PC-9 (cell line): ENCODE results near the gene C16orf82. TPM values are rescaled to one million over a fixed set of nuclear protein-coding genes. Genes with fewer than 3 reads are reported as not detected.
"Not testable (repeated sequence)": the region's sequence is repeated elsewhere in the genome, so short reads cannot be mapped to it uniquely, and the experiment has no call there.

Source experiments
- BruUV-seq: library from RNA; stranded (reverse); fragments of 400-500 nt; replicated peaks from 2 replicates; lab custom pipeline; 2021; lab: Mats Ljungman, UMichigan
- CTCF ChIA-PET: fragments of 300-600 bp; sonication (Branson Sonifier 250); formaldehyde crosslinking; loops from one replicate; lab custom pipeline; 2022; ENCODE audit warnings: antibody characterized with exemption; lab: Charles Lee
- POLR2A ChIA-PET: fragments of 300-600 bp; sonication (Branson Sonifier 250); formaldehyde crosslinking; loops from one replicate; lab custom pipeline; 2022; ENCODE audit warnings: antibody characterized with exemption; ENCODE audit not compliant: unreplicated experiment; lab: Charles Lee
- DNase-seq, 2 experiments: peaks; one replicate each; pipeline versions ENCODE4 v3.0.0 to v3.0.0-alpha.2; 2015 to 2022; ENCODE audit warnings: mixed read lengths in 1 of 2
- H2AFZ ChIP-seq: fragments of 200-600 bp; sonication (generic); 2 replicates; pipeline ENCODE4 v1.8.1; 2017; ENCODE audit warnings: antibody characterized with exemption
- H3F3A ChIP-seq: fragments of 200-600 bp; sonication (generic); 2 replicates; pipeline ENCODE4 v1.8.1; 2017; ENCODE audit warnings: antibody characterized with exemption, mild to moderate bottlenecking, low read depth; ENCODE audit not compliant: insufficient read depth
- H3K27ac ChIP-seq: fragments of 200-600 bp; sonication (generic); 2 replicates; pipeline ENCODE4 v1.6.1; 2016; ENCODE audit warnings: mixed run types
- H3K27me3 ChIP-seq: fragments of 200-600 bp; sonication (generic); 2 replicates; pipeline ENCODE4 v1.6.1; 2016; ENCODE audit warnings: low read depth, mixed run types; ENCODE audit not compliant: insufficient read depth
- H3K36me3 ChIP-seq: fragments of 200-600 bp; sonication (generic); 2 replicates; pipeline ENCODE4 v1.6.1; 2016; ENCODE audit warnings: low read depth, mixed run types
- H3K4me1 ChIP-seq: fragments of 200-600 bp; sonication (generic); replicated peaks from 2 replicates; pipeline ENCODE4 v1.6.1; 2016; ENCODE audit warnings: mixed run types; ENCODE audit not compliant: insufficient read depth
- H3K4me2 ChIP-seq: fragments of 200-600 bp; sonication (generic); 2 replicates; pipeline ENCODE4 v1.6.1; 2017; ENCODE audit warnings: mixed run types
- H3K4me3 ChIP-seq: fragments of 200-600 bp; sonication (generic); 2 replicates; pipeline ENCODE4 v1.6.1; 2016; ENCODE audit warnings: mixed run types
- H3K79me2 ChIP-seq: fragments of 200-600 bp; sonication (generic); 2 replicates; pipeline ENCODE4 v1.6.1; 2017; ENCODE audit warnings: low read depth, mixed run types
- H3K9me2 ChIP-seq: fragments of 200-600 bp; sonication (generic); 2 replicates; pipeline ENCODE4 v1.8.1; 2017; ENCODE audit warnings: mild to moderate bottlenecking; ENCODE audit not compliant: insufficient read depth
- H3K9me3 ChIP-seq: fragments of 200-600 bp; sonication (generic); 2 replicates; pipeline ENCODE4 v1.8.1; 2016; ENCODE audit warnings: low read depth; ENCODE audit not compliant: insufficient read depth
- H4K20me1 ChIP-seq: fragments of 200-600 bp; sonication (generic); 2 replicates; pipeline ENCODE4 v1.8.1; 2017; ENCODE audit not compliant: insufficient read depth
- CTCF ChIP-seq: fragments of 200-600 bp; sonication (generic); conservative IDR thresholded peaks from 2 replicates; pipeline ENCODE4 v1.6.1; 2017; ENCODE audit warnings: mixed run types, antibody characterized with exemption, mild to moderate bottlenecking, moderate library complexity
- EZH2 ChIP-seq: fragments of 200-600 bp; sonication (generic); IDR thresholded peaks from 2 replicates; pipeline ENCODE4 v1.8.0; 2017; ENCODE audit warnings: antibody characterized with exemption, low read depth
- intact Hi-C: fragments of 100-400 bp; cut with micrococcal nuclease; formaldehyde crosslinking; loops from one replicate; pipeline ENCODE4 v1.10.0; 2022; ENCODE audit not compliant: unreplicated experiment
- total RNA-seq: library from RNA; stranded (reverse); gene quantifications from 2 replicates; pipeline ENCODE4 v1.2.3, GENCODE V29; 2021

The C16orf82 gene
- total RNA-seq, 1 experiment from 2014 or later, result not detected

GRCh38 chr16:27083861-27084261 lies 17.1 kb downstream of the C16orf82 start:
- no peak overlapping the region for H3K4me2 ChIP-seq
- H3K9me2 ChIP-seq, result no peaks in the 10 kb centered on the region
- intact Hi-C loops, result no loop called here
- no peak for DNase-seq
- H3K9me3 ChIP-seq, result no peaks in the 10 kb centered on the region
- ChIA-PET CTCF (no interaction called here), POLR2A (no interaction called here)
- H2AFZ ChIP-seq, result no peak overlapping the region
- no TSS peak for BruUV-seq
- no peaks in the 10 kb centered on the region for H3K36me3 ChIP-seq
- H3K27me3 ChIP-seq, result peaks cover 98% of the 10 kb centered on the region
- no peaks in the 10 kb centered on the region; the same call in 1 of the 2 replicates for H4K20me1 ChIP-seq
- H3F3A ChIP-seq, result no peaks in the 10 kb centered on the region
- H3K79me2 ChIP-seq, result no peaks in the 10 kb centered on the region
- H3K27ac ChIP-seq, result no peak overlapping the region
- no peaks in the 10 kb centered on the region for H3K4me1 ChIP-seq
- TF ChIP-seq CTCF (no peak), EZH2 (no peak)
- H3K4me3 ChIP-seq, result no peak overlapping the region

- DNase-seq, result no peak
- no peak overlapping the region for H2AFZ ChIP-seq
- intact Hi-C loops, result no loop called here
- CTCF ChIA-PET, result no interaction called here
- H3K4me3 ChIP-seq, result no peak overlapping the region
- no TSS peak for BruUV-seq
- no peaks in the 10 kb centered on the region; the same call in 1 of the 2 replicates for H4K20me1 ChIP-seq
- POLR2A ChIA-PET, result no interaction called here
- H3K27me3 ChIP-seq, result peaks cover 99% of the 10 kb centered on the region
- no peaks in the 10 kb centered on the region for H3K4me1 ChIP-seq
- no peaks in the 10 kb centered on the region for H3K36me3 ChIP-seq
- H3F3A ChIP-seq, result no peaks in the 10 kb centered on the region
- no peak overlapping the region for H3K4me2 ChIP-seq
- no peaks in the 10 kb centered on the region for H3K9me3 ChIP-seq
- no peak overlapping the region for H3K27ac ChIP-seq
- no peaks in the 10 kb centered on the region for H3K9me2 ChIP-seq
- no peaks in the 10 kb centered on the region for H3K79me2 ChIP-seq
- TF ChIP-seq EZH2, result no peak
- no peak for TF ChIP-seq CTCF
Observed at GRCh38 chr16:27084307-27085028, 17.7 kb downstream of the C16orf82 start.

- Histone ChIP-seq H4K20me1 (no peaks in the 10 kb centered on the region; the same call in 1 of the 2 replicates), H3K27me3 (peaks cover 97% of the 10 kb centered on the region), H3K4me3 (no peak overlapping the region), H3K36me3 (no peaks in the 10 kb centered on the region), H3F3A (no peaks in the 10 kb centered on the region), H3K9me2 (no peaks in the 10 kb centered on the region), H3K4me1 (no peaks in the 10 kb centered on the region), H3K9me3 (no peaks in the 10 kb centered on the region), H3K4me2 (no peak overlapping the region), H3K27ac (no peak overlapping the region), H3K79me2 (no peaks in the 10 kb centered on the region), H2AFZ (no peak overlapping the region)
- no peak for TF ChIP-seq CTCF
- no peak for TF ChIP-seq EZH2
- no peak for DNase-seq
- ChIA-PET CTCF (no interaction called here), POLR2A (no interaction called here)
- intact Hi-C loops, result no loop called here
- no TSS peak for BruUV-seq
Observed at GRCh38 chr16:27085182-27085581, 18.5 kb downstream of the C16orf82 start.

- peaks cover 95% of the 10 kb centered on the region for H3K27me3 ChIP-seq
- H3K79me2 ChIP-seq, intact Hi-C loops, H3K9me2 ChIP-seq, H3K4me3 ChIP-seq, H3K27ac ChIP-seq, BruUV-seq, H2AFZ ChIP-seq, H3F3A ChIP-seq, H3K9me3 ChIP-seq, H4K20me1 ChIP-seq, H3K4me1 ChIP-seq, DNase-seq, POLR2A ChIA-PET, H3K36me3 ChIP-seq, CTCF ChIA-PET, H3K4me2 ChIP-seq: not testable (repeated sequence)
Observed at GRCh38 chr16:27086031-27086430, 19.3 kb downstream of the C16orf82 start.
